H9 (cell line): Measurements from ENCODE around the gene C22orf23. TPM values are rescaled to one million over a fixed set of nuclear protein-coding genes. Genes with fewer than 3 reads are reported as not detected.

Source experiments
- DNase-seq: peaks from one replicate; pipeline ENCODE4 v3.0.0-alpha.2; 2017
- H2AFZ ChIP-seq: one replicate; pipeline ENCODE4 v1.6.1; 2013; ENCODE audit warnings: mild to moderate bottlenecking, low read length, control low read depth, moderate library complexity
- H2AK5ac ChIP-seq: 2 replicates; pipeline ENCODE4 v1.6.1; 2013; ENCODE audit warnings: low read length, control low read depth, mixed read lengths; ENCODE audit not compliant: insufficient read length
- H2BK120ac ChIP-seq: one replicate; pipeline ENCODE4 v1.6.1; 2013; ENCODE audit warnings: low read depth, mild to moderate bottlenecking, low read length, control low read depth, inconsistent platforms; ENCODE audit not compliant: poor library complexity, severe bottlenecking
- H2BK12ac ChIP-seq: 2 replicates; pipeline ENCODE4 v1.6.1; 2013; ENCODE audit warnings: low read length, control low read depth, mixed read lengths, low read depth; ENCODE audit not compliant: insufficient read length
- H2BK15ac ChIP-seq: 2 replicates; pipeline ENCODE4 v1.6.1; 2013; ENCODE audit warnings: low read depth, low read length, control low read depth
- H2BK20ac ChIP-seq: one replicate; pipeline ENCODE4 v1.6.1; 2013; ENCODE audit warnings: low read depth, mild to moderate bottlenecking, low read length, control low read depth, inconsistent platforms; ENCODE audit not compliant: poor library complexity, severe bottlenecking
- H2BK5ac ChIP-seq: 2 replicates; pipeline ENCODE4 v1.6.1; 2013; ENCODE audit warnings: low read length, control low read depth, mixed read lengths; ENCODE audit not compliant: insufficient read length
- H3K14ac ChIP-seq: 2 replicates; pipeline ENCODE4 v1.6.1; 2013; ENCODE audit warnings: low read length, control low read depth; ENCODE audit not compliant: insufficient read depth
- H3K18ac ChIP-seq: 2 replicates; pipeline ENCODE4 v1.6.1; 2013; ENCODE audit warnings: low read depth, mild to moderate bottlenecking, mixed read lengths, low read length, control low read depth; ENCODE audit not compliant: insufficient read length
- H3K23ac ChIP-seq: 2 replicates; pipeline ENCODE4 v1.6.1; 2013; ENCODE audit warnings: low read length, control low read depth, mixed read lengths, low read depth; ENCODE audit not compliant: insufficient read length
- H3K23me2 ChIP-seq: 2 replicates; pipeline ENCODE4 v1.6.1; 2013; ENCODE audit warnings: low read depth, mild to moderate bottlenecking, mixed read lengths, low read length, control low read depth; ENCODE audit not compliant: insufficient read length, poor library complexity, severe bottlenecking
- H3K27ac ChIP-seq: 2 replicates; pipeline ENCODE4 v1.5.1; 2013; ENCODE audit warnings: low read length, control low read depth, mixed read lengths, low read depth; ENCODE audit not compliant: insufficient read length
- H3K27me3 ChIP-seq: 2 replicates; pipeline ENCODE4 v1.6.1; 2013; ENCODE audit warnings: low read length, control low read depth, inconsistent platforms; ENCODE audit not compliant: insufficient read depth
- H3K4ac ChIP-seq: 2 replicates; pipeline ENCODE4 v1.6.1; 2013; ENCODE audit warnings: low read depth, mild to moderate bottlenecking, control low read depth, inconsistent platforms, low read length, moderate library complexity
- H3K4me1 ChIP-seq: 2 replicates; pipeline ENCODE4 v1.6.1; 2013; ENCODE audit warnings: low read length, control low read depth, inconsistent platforms; ENCODE audit not compliant: insufficient read depth
- H3K4me2 ChIP-seq: 2 replicates; pipeline ENCODE4 v1.6.1; 2013; ENCODE audit warnings: low read length, control low read depth, mixed read lengths; ENCODE audit not compliant: insufficient read length, insufficient read depth
- H3K56ac ChIP-seq: 2 replicates; pipeline ENCODE4 v1.6.1; 2013; ENCODE audit warnings: low read depth, mild to moderate bottlenecking, mixed read lengths, low read length, control low read depth; ENCODE audit not compliant: insufficient read length
- H3K79me1 ChIP-seq: 2 replicates; pipeline ENCODE4 v1.6.1; 2013; ENCODE audit warnings: low read depth, mild to moderate bottlenecking, moderate library complexity, low read length, control low read depth, inconsistent platforms; ENCODE audit not compliant: insufficient read depth, poor library complexity, severe bottlenecking
- H3K79me2 ChIP-seq: 2 replicates; pipeline ENCODE4 v1.6.1; 2013; ENCODE audit warnings: low read length, control low read depth, inconsistent platforms; ENCODE audit not compliant: insufficient read depth
- H3K9ac ChIP-seq: 2 replicates; pipeline ENCODE4 v1.6.1; 2013; ENCODE audit warnings: low read length, control low read depth, mixed read lengths; ENCODE audit not compliant: insufficient read length; ENCODE audit errors: extremely low read depth
- H3K9me3 ChIP-seq: one replicate; pipeline ENCODE4 v1.6.1; 2013; ENCODE audit warnings: low read depth, low read length, inconsistent platforms; ENCODE audit not compliant: control insufficient read depth
- H3T11ph ChIP-seq: one replicate; pipeline ENCODE4 v1.6.1; 2013; ENCODE audit warnings: mild to moderate bottlenecking, low read length, control low read depth, inconsistent platforms
- H4K20me1 ChIP-seq: one replicate; pipeline ENCODE4 v1.6.1; 2013; ENCODE audit not compliant: control insufficient read depth, insufficient read length, insufficient read depth
- H4K5ac ChIP-seq: 2 replicates; pipeline ENCODE4 v1.6.1; 2013; ENCODE audit warnings: low read depth, mild to moderate bottlenecking, mixed read lengths, low read length, control low read depth; ENCODE audit not compliant: insufficient read length
- H4K8ac ChIP-seq: replicated peaks from 2 replicates; pipeline ENCODE4 v1.6.1; 2013; ENCODE audit warnings: low read length, control low read depth, mixed read lengths, low read depth; ENCODE audit not compliant: insufficient read length
- H4K91ac ChIP-seq: 2 replicates; pipeline ENCODE4 v1.6.1; 2013; ENCODE audit warnings: low read depth, mild to moderate bottlenecking, moderate library complexity, mixed read lengths, low read length, control low read depth; ENCODE audit not compliant: insufficient read length
- H3K27ac Mint-ChIP-seq, 3 experiments: 2 replicates in 2 of 3; 3 replicates in 1 of 3; pipeline ENCODE4 v1.8.0; 2020 to 2021; ENCODE audit warnings: mixed read lengths in 3 of 3, mild to moderate bottlenecking in 1 of 3, moderate library complexity in 1 of 3
- H3K27me3 Mint-ChIP-seq: 2 replicates; pipeline ENCODE4 v1.8.0; 2021; ENCODE audit warnings: low read depth, mild to moderate bottlenecking, moderate library complexity, mixed read lengths
- H3K36me3 Mint-ChIP-seq, 3 experiments: 2 replicates in 2 of 3; 3 replicates in 1 of 3; pipeline ENCODE4 v1.8.0; 2020 to 2021; ENCODE audit warnings: low read depth in 3 of 3, mixed read lengths in 3 of 3; ENCODE audit not compliant: insufficient read depth in 1 of 3
- H3K4me1 Mint-ChIP-seq, 2 experiments: 2 replicates each; pipeline ENCODE4 v1.8.0; 2020; ENCODE audit warnings: mixed read lengths in 2 of 2
- H3K4me3 Mint-ChIP-seq, 2 experiments: 2 replicates in 1 of 2; 3 replicates in 1 of 2; pipeline ENCODE4 v1.8.0; 2020 to 2021; ENCODE audit warnings: mild to moderate bottlenecking in 2 of 2, mixed read lengths in 2 of 2, moderate library complexity in 1 of 2
- H3K9me3 Mint-ChIP-seq, 2 experiments: 2 replicates in 1 of 2; 3 replicates in 1 of 2; pipeline ENCODE4 v1.8.0; 2020; ENCODE audit warnings: mild to moderate bottlenecking in 2 of 2, mixed read lengths in 2 of 2, moderate library complexity in 1 of 2
- WGBS: extraction: QIAGEN DNeasy Blood & Tissue Kit; methylation state at CpG from one replicate; pipeline ENCODE4 v1.1.7; 2013; ENCODE audit warnings: missing lambda C conversion rate, low lambda C conversion rate, mixed read lengths; ENCODE audit not compliant: insufficient read length; ENCODE audit errors: extremely low coverage; 5-methylcytosine and 5-hydroxymethylcytosine counted together
- total RNA-seq: library from RNA; stranded (reverse); gene quantifications from 2 replicates; pipeline ENCODE4 v1.2.1, GENCODE V29; 2021
- TF ChIP-seq, protein P1 (sequence below): fragments of 200-600 bp; sonication (generic); conservative IDR thresholded peaks from 3 replicates; pipeline ENCODE4 v1.8.0; 2021; ENCODE audit warnings: antibody characterized with exemption, mild to moderate bottlenecking

Gene C22orf23
- total RNA-seq, 1 experiment from 2014 or later: 0.57 TPM

DNA sequence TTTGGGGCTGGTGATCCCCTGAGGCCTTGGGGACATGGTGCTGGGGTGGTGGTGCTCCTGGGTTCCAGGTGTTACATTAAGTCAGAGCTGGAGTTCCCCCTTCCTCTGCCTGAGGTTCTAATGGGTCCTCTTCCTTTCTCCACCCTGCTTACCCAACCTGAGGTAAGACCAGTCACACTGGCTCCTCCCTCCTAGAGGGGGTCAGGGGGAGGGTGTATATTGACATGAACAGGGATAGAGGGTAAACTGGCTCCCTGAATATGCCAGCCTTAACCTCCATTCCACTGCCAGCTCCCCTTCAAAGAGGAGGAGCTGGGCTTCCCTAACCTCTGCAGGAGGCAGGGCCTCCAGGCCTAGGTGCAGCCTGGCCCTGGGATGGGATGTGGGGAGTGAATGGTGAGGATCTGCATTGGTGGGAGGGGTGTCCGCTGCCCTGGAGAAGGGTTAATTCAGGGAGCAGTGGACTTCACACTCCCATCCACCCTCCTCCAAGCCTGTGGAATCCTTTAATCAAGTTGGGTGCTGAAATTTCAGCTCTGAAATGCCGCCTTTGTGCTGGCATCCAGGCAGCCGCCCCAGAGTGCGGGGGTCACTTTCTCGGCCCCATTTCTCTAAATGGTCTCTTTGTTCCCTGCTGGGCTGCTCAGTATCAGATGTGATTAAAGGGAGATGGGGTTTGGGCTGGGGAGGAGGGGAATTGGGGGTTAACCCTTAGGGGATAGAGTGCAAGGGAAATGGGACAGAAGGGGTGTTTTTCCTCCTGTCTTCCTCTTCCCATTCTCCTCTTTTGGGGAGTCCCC lies 15.3 kb upstream of the C22orf23 start:
- Histone ChIP-seq H3K27me3 (no peaks in the 10 kb centered on the region), H3K18ac (no peak overlapping the region), H3K4ac (no peak overlapping the region), H3K4me1 (no peaks in the 10 kb centered on the region; the same call in 1 of the 2 replicates), H2BK20ac (no peak overlapping the region), H2AK5ac (no peak overlapping the region), H3K14ac (no peak overlapping the region; the same call in 1 of the 2 replicates), H3K4me2 (no peak overlapping the region), H3K79me1 (no peaks in the 10 kb centered on the region), H3K23ac (no peak overlapping the region), H2BK120ac (no peak overlapping the region), H3K23me2 (no peaks in the 10 kb centered on the region), H2AFZ (no peak overlapping the region), H3K27ac (no peak overlapping the region), H4K5ac (no peak overlapping the region), H3K79me2 (no peaks in the 10 kb centered on the region), H2BK15ac (no peak overlapping the region), H2BK5ac (no peak overlapping the region), H3K9ac (no peak overlapping the region), H2BK12ac (no peak overlapping the region), H4K20me1 (peaks cover 3% of the 10 kb centered on the region), H3K9me3 (no peaks in the 10 kb centered on the region), H3T11ph (no peak overlapping the region), H3K56ac (no peak overlapping the region), H4K91ac (no peak overlapping the region), H4K8ac (no peak overlapping the region)
- TF ChIP-seq, protein P1, sequence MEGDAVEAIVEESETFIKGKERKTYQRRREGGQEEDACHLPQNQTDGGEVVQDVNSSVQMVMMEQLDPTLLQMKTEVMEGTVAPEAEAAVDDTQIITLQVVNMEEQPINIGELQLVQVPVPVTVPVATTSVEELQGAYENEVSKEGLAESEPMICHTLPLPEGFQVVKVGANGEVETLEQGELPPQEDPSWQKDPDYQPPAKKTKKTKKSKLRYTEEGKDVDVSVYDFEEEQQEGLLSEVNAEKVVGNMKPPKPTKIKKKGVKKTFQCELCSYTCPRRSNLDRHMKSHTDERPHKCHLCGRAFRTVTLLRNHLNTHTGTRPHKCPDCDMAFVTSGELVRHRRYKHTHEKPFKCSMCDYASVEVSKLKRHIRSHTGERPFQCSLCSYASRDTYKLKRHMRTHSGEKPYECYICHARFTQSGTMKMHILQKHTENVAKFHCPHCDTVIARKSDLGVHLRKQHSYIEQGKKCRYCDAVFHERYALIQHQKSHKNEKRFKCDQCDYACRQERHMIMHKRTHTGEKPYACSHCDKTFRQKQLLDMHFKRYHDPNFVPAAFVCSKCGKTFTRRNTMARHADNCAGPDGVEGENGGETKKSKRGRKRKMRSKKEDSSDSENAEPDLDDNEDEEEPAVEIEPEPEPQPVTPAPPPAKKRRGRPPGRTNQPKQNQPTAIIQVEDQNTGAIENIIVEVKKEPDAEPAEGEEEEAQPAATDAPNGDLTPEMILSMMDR: no peak
- Mint-ChIP-seq H3K4me1 (peaks cover 36 to 46% of the 10 kb centered on the region in 2 experiments), H3K36me3 (peaks cover 18 to 49% (median 45%) of the 10 kb centered on the region in 3 experiments; a peak in 6 of 7 replicates), H3K9me3 (0 out of 5 replicates have a peak, but pooled peaks cover 0 to 3% of the 10 kb centered on the region in 2 experiments), H3K27me3 (no peaks in the 10 kb centered on the region; the same call in 1 of the 2 replicates), H3K4me3 (no peak overlapping the region), H3K27ac (no peak overlapping the region; a peak in 1 of 7 replicates)
- no peak for DNase-seq
- WGBS: no CpG with 5 or more reads among the region's 5 CpGs
